Measurements from ENCODE around the gene PPM1B.
"Not testable (repeated sequence)": the region's sequence is repeated elsewhere in the genome, so short reads cannot be mapped to it uniquely, and the experiment has no call there.

Gene PPM1B

DNA sequence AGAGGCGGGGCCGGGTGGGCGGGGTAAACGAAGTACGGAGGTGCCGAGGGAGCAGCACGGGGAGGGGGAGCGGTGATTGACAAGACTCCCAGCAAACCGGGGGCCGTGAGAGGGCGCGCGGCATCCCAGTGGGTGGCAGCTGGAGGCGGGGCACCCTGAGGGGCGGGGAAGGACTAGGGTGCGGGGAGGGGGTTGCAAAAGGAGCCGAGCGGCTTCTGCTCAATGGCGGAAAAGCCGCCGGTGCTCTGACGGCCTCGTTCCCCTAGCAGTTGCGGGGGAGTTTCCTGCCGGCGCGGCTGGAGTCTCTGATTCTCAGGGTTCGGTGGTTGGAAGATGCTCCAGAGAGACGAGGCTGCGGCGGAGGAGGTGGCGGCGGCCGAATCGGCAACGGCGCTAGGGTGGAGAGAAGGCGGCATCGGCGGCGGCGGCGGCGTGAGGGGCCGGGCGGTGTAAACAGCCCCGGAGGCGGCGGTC lies at the start of gene PPM1B:
Gene PPM1B, plus strand, starts transcription at position 195 of the 474 bp plus-strand sequence. CDS start 32,325 bp downstream, outside the sequence.
- DNase-seq, result no peak

DNA sequence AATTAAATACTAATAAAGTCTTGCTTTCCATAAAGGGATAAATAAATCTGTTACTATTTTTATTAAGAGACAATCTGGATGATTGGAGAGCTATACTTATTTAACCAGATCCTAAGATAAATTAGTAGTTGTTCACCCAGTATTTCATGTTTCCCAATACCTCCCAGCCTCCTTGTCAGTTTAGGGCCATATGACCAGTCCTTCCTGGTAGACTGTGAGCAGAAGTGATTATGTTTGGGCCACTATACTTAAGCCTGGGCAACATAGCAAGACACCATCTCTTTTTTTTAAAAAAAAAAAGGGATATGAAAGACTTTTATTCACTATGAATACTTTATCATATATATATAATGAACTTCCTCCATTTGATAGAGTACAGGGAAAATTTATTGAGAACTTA lies 48.8 kb upstream of the PPM1B start:
- DNase-seq, result no peak

DNA sequence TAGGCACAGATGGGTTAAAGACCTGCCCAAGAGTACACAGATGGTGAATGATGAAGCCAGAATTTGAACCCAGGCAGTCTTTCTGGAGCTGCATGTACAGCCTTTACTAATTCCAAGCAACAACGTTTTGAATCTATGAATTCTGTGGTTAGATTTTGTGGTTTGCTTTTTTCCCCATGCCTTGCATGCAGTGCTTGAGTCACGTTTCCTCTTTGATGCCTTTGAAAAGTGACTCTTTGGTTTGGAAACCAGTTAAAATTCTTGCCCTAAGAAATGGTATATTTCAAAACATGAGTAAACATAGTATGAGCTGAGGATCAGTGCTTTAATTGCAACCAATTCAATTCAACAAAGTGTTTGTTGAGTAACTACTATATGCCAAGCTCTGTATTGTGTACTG lies 48.2 kb upstream of the PPM1B start:
- no peak for DNase-seq

DNA sequence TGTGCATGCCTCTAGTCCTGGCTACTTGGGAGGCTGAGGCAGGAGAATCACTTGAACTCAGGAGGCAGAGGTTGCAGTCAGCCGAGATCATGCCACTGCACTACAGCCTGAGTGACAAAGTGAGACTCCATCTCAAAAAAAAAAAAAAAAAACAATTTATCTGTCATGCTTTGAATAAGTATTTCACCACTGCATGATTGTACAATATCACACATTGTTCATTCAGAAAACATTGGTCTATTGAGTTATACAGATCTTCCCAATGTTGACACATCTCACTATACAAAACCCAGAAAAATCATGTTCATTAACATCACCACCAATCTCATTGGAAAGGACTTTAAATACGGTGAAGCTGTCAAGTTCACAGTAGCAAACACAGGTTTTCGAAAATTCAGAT lies 46.8 kb upstream of the PPM1B start:
- no peak for DNase-seq

DNA sequence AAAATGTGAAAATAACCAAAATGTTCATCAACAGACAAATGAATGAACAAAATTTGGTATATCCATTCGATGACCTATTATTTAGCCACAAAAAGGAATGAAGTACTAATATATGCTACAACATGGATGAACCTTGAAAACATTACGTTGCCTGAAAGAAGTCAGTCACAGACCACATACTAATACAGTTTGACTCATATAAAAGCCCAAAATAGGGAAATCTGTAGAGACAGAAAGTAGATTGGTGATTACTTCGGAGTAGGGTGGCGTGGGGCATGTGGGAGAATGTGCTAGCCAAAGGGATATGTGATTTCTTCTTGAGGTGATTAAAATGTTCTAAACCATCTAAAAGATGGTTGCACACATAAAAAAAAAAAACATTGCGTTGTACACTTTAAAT lies 44.2 kb upstream of the PPM1B start:
- no peak for DNase-seq

DNA sequence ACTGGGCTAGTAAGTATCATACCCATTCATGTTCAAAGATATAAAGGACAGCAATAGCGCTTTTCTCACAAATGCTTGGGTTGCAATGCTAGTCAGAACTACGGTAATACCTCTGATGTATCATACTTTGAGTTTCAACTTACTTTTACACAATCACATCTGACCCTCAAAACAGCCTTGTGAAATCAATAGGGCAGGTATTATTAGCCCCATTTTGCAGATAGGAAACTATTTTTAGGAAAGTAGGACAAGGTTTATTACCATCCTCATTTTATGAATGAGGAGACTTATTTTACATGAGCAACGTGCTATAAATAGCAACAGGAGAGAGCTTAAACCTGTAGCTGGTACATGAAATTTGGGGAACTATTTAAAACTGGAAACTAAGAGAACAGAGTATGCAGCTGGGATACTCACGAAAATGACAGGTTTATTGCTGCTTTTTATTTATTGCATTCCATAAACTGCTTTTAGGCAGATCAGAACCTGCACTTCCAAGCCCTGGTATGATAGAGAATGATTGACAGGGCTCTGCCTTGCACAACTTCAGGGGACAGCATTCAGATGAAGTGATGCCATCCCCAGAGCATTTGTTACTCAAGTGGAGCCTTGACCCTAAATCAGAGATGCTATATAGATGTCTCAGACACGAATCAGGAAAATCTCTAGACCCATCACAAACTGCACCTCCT lies 42.4 kb upstream of the PPM1B start:
- no peak for DNase-seq

DNA sequence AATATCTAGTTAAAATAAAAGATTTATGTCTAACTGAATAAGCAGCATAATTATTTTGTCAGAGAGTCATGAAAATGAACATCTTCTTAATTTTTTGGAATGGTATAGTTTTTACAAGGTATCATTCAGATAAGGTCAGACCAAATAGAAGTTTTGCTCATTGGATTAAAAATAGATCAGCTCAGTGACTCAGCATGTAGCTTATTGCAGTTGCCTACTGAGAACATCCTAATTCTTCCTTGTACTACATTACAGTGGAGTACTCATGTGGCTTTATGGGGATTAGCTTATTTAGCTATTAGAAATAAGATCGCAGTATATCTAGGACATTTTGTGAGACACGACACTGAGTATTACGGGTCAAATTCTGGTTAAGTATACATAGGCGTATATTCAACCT lies 38.2 kb upstream of the PPM1B start:
- DNase-seq, result no peak

DNA sequence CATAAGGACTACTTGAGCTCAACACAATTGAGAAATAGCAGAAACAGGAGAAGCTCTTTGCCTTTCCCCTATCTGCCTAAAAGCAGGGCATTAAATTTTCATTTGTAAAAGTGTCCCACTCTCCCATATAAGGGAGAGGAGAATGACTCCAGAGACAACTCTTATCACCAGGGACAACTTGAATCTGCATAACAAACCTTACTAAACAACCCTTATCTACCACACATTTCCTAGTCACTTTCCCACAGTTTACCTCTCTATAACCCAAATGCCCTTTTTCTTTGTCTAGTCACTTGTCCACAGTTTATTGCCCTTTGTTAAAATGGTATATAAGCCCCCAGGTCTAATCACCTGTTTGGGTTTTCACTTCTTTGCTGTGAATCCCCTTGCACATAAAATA lies 37.5 kb upstream of the PPM1B start:
- no peak for DNase-seq

DNA sequence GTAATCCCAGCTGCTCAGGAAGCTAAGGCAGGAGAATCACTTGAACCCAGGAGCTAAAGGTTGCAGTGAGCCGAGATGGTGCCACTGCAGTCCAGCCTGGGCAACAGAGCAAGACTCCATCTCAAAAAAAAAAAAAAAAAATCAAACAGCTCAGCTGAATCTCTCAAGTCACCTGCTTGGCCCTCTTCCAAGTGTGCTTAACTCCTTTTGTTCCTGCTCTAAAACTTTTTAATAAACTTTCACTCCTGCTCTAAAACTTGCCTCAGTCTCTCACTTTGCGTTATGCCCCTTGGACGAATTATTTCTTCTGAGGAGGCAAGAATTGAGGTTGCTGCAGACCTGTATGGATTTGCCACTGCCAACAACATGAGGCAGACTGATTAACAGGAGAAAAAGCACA lies 35.1 kb upstream of the PPM1B start:
- not testable (repeated sequence) for DNase-seq

DNA sequence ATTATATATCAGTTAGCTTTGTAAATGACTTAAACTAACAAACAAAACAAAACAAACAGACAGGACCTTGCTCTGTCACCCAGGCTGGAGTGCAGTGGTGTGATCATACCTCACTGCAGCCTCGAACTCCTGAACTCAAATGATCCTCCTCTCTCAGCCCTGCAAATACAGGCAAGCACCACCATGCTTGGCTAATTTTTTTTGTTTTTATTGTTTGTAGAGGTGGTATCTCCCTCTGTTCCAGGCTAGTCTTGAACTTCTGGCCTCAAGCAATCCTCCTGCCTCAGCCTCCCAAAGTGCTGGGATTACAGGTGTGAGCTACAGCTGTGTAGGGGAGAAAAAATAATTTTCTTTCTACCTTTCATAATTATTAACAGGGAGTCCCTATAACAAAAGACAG lies 33.8 kb upstream of the PPM1B start:
- no peak for DNase-seq

DNA sequence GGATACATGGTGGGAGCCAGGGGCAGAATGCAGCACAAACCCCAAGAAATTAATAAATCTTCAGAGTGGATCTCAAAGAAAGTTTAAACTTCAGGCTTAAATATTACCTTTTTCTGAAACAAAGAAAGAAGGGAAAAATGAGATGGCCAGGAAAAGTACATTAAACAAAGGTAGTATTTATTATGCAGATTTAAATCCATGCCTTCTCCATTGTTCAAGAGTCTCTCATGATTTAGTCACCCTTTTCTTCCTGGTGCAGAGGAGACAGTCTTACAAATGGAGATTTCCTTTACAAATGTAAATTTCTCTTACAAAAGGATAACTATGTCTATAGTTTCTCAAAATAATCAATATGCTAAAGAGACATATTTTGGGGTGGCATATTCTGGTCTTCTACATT lies 33.4 kb upstream of the PPM1B start:
- no peak for DNase-seq

DNA sequence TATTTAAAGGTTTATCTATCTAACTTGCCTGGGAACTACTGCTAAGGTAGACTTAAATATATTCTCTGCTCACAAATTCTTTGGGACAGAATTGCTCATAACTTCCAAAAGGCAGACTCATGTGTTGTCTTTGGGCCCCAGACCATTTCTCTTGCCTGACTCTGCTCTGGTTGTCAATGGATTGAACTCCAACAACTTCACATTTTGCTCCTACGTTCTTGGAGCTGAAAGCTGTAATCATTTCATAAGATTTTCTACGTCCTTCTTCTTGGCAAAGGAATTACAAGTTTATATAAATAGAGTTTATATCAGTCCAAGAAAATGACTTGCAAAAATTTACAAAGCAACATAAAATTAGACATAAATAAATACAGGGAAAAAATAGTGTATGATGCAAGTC lies 32.9 kb upstream of the PPM1B start:
- no peak for DNase-seq

DNA sequence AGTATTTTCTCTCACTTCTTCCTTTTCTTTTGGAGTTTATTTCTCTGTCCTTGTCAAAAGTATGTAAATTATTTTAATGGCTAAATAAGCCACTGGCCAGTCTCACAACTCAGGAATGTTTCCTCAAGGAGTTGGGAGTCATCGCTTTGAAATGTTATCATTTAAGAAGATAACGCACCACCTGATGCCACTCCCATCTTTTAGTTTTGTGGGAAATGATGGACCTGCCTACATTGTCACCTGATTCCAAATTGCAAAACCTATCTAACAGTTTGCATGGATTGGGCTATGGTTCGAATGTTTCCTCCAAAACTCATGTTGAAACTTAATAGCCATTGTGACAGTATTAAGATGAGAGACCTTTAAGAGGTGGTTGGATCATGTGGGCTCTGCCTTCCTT lies 32.4 kb upstream of the PPM1B start:
- DNase-seq, result no peak

DNA sequence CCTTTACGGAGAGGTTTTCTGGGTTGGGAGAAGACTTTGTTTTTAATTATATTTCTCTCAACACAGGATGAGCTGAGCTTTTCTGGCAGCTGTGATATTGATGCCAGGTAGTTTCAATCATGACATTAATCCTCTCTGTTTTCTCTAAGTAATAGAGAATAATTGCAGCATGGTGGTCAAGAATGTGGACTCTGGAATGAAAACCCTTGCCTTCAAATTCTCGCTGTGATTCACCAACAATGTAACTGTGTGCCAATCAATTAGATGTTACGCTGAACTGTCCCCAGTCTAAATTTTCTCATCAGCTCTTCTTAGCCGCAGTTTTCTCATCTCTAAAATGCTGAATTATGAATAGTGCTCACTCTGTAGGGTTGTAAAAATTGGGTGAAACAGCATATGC lies 31.6 kb upstream of the PPM1B start:
- no peak for DNase-seq

DNA sequence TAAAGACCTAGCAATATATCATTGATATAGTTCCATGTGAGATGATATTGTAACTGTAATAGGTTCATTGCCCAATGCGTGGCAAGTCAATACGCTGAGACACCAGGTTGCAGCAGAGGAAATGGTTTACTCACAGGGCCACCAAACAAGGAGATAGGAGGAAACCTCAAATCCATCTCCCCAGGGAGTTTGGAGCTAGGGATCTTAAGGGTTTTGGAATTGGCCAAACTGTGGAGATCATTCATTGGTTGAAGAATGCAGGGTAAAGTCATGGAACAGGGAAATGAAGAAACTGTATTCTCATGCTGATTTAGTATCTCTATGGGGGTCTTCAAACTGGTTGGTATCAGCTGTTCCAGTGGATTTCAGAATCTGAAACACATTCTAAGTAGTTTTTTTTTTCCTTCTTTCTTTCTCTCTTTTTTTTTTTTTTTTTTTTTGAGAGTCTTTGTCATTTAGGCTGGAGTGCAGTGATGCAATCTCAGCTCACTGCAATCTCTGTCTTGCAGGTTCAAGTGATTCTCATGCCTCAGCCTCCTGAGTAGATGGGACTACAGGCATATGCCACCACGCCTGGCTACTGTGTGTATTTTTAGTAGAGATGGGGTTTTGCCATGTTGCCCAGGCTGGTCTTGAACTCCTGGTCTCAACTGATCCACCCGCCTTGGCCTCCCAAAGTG lies 30.7 kb upstream of the PPM1B start:
- no peak for DNase-seq

DNA sequence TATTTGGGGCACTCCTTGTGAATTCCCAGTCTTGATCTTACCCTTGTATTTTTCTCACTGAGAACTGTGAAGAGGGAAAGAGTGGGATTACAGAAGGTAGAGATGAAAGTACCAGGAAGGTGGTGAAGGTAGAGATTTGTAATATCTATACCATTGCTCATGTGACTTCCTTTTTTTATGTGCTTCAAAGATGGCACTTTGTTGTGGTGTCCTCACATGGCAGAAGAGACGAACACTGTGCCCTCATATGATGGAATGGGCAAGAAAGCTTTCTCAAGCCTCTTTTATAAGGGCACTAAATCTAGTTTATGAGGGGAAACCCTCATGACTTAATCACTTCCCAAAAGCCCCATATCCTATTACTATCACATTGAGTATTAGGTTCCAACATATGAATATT lies 28.9 kb upstream of the PPM1B start:
- DNase-seq, result no peak

DNA sequence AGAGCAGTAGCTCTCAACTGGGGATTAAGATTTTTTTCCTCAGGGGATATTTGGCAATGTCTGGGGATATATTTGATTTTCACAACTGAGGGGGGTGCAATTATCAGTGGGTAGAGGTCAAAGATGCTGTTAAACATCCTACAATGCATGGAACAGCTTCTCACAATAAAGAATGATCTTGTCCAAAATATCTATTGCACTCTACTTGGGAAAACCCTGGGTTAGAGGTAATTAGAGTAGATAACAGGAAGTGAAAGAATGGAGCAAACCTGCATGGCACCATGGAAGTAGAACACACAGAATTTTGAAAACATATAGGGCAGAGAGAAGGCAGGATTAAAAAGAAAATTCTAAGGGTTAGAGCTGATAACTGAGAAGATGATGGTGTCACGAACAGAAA lies 26.4 kb upstream of the PPM1B start:
- no peak for DNase-seq

DNA sequence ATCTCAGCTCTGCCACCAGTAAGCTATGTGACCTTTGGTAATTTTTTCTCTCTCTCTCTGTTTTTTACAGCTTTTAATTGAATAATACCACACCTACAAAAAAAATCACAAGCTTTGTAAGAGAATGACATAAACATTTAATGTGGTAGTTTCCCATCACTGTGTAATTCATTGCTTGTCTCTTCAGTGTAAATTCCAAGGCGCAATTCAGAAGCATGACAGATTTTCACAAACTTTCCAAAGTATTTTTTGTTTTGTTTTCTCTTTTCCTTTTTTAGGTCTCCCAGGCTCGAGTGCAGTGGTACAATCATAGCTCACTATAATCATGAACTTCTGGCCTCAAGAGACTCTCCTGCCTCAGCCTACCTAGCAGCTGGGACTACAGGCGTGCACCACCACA lies 25.0 kb upstream of the PPM1B start:
- DNase-seq, result no peak

DNA sequence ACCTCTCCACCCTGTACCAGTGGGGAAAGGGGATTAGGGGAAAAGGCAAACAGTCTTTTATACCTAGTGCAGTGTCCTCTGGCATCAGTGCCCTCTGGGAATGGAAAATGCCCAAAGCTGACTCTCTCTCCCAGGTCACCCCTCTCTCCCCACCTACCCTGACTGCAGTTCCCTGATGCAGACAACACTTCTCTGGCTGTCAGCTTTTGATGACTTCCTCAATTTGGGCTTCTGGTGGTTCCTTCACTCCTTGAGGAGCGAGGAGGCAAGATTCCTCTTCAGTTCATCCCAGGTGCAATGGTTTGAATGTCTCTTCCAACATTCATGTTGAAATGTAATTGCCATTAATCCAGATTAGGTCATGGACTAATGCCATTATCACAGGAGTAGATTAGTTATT lies 19.7 kb upstream of the PPM1B start:
- no peak for DNase-seq

DNA sequence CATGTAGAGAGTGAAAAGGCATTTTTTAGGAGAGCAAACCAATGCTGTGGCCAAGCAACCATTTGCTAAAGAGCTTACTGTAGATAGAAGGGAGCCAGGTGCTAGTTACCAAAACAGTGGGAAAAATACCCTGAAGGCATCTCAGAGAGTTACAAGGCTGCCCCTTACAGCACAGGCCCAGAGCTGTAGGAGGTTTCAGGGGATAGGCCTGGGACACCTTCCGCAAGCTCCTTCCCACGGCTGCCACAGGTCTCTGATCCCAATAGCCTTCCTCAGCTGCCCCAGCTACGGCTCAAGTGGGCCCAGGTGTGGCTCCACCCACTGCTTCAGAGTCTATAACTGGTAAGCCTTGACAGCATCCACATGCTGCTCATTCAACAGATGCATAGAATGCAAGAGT lies 18.2 kb upstream of the PPM1B start:
- DNase-seq, result no peak

DNA sequence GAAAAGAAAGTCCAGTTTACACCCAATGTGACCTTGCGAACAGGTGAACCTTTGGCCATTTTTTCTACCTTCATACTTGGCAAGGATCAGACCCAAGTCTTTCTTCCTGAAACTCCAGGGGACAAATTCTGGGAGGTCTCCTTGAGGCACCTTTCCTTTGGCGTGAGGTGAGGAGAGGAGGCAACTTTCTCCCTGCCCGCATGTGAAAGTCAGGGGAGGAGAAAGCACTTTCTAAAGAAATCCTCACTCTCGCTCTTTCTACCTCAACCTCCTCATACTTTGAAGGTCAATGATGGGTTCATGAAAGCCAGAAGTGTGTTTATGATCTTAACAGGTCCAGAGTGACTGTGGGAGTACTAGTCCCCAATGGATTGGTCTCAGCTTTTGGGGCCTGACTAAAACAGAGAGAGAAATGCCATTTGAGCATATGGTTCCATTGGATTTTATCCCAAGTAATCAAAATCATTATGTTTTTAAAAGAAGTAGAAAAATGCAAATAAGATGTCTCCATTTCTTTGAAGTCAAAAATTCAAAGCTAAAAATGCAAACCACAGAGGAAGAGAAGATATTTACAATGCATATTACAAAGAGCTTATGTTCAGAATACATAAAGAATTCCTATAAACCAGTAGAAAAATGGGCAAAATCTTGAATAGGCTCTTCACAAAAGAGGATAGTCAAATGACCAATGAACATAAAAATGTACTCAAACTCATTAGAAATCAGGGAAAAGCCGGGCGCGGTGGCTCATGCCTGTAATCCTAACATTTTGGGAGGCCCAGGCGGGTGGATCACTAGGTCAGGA lies 15.6 kb upstream of the PPM1B start:
- DNase-seq, result no peak

DNA sequence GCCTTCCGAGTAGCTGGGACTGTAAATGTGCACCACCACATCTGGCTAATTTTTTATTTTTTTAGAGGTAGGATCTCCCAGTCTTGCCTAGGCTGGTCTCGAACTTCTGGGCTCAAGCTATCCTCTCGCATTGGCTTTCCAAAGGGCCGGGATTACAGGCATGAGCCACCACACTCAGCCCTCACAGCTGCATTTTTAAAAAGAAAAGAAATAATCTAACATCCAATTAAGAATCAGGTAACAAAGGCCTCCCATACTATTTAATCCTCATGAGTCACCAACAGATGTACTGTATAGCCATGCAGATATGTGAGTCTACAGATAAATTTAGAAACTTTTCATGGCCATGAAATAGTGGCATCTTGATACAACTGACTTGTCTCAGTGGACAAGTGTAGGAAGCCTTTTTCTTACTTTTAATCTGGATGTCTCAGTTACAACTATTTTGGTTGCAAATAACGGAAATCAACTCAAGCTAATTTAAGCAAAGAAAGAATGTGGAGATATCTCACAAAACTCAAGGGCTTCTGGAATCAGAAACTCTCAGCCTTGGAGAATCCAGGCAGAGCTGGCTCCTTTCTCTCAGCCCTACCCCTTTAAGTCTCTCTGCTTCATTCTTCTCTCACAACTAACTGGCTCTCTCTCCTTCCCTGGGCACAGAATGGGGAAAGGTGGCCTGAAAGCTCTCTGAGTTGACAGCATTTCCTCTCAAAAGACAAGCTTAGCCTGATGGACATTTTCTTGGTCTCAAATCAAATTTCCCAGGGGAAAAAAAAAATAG lies 12.8 kb upstream of the PPM1B start:
- no peak for DNase-seq

DNA sequence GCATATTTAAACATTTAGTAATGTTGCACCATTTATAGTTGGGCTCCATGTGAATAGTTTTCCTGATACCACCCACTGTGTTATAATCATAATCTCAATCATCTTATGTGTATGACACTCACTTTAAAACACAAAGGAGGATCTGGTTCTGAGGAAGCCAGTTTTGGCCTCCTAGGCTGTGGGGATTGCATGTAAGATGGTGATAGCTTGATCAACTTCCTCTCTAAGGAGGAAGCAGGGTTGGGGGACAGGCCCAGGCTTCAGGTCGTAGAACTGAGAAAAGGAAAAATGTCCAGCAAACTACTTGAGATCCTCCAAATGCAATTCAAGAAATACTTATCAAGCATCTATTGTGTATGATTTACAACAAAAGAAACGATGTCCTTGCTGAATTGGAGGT lies 4.9 kb upstream of the PPM1B start:
- no peak for DNase-seq

Data from NCI-H446 treated with DMSO at 0.1 percent for 48 hours (cell line).